PFSK-1 (cell line): ENCODE data around the gene ERC1.

ENCODE experiments used
- FOXP2 ChIP-seq: optimal IDR thresholded peaks from 2 replicates; pipeline ENCODE3; 2011; ENCODE audit warnings: borderline replicate concordance, control low read depth, inconsistent platforms; ENCODE audit not compliant: insufficient read depth; ENCODE audit errors: extremely low read length, extremely low read depth
- POLR2AphosphoS5 ChIP-seq: IDR thresholded peaks from 2 replicates; pipeline ENCODE4 v1.6.1; 2012; ENCODE audit warnings: low read depth, mild to moderate bottlenecking, control low read depth, low read length, moderate library complexity
- SIN3A ChIP-seq: IDR thresholded peaks from 2 replicates; pipeline ENCODE4 v1.6.1; 2012; ENCODE audit warnings: mild to moderate bottlenecking, low read length, moderate library complexity, borderline replicate concordance; ENCODE audit not compliant: insufficient read depth
- TAF1 ChIP-seq: IDR thresholded peaks from 2 replicates; pipeline ENCODE4 v1.6.1; 2012; ENCODE audit warnings: low read length, control low read depth, borderline replicate concordance; ENCODE audit not compliant: insufficient read depth
- TF ChIP-seq, protein P1 (sequence below), 2 experiments: IDR thresholded peaks; 2 replicates each; pipeline versions ENCODE4 v1.6.1 to v1.8.0; 2011 to 2012; ENCODE audit warnings: low read depth in 2 of 2, low read length in 2 of 2, control low read depth in 1 of 2, inconsistent platforms in 1 of 2, mild to moderate bottlenecking in 1 of 2, moderate library complexity in 1 of 2; ENCODE audit not compliant: insufficient read depth in 1 of 2

DNA sequence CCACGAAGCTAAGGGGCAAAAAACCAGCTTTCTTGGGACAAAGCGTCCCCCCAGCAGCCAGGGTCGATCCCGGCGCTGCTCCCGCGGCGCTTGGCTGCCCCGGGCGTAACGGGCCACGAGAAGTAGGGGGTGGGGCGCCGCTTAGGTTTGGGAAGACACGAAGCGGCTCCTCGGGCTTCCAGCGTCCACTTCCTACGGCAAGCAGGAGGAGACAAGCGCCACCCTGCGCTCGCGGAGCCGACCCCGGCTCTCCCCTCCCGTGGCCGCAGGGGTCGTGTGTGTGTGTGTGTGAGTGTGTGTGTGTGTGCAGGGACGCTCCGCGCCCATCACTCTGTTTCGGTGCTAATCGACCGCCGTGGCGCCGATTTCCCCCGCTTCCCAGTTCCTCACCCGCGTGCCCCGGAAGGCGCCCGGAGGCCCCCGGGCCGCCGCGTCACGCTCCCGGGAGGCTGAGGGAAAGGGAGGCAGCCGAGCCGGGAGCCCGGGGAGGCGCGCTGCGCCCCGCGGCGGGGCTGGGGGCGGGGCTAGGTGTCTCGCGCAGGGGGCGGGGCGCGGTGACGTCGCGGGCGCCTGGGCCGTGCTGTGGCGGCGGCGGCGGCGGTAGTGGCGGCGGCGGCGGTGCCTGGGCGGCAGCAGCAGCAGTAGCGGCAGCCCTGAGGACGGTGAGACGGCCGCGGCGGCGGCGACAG lies at the start of gene ERC1:
- TF ChIP-seq POLR2AphosphoS5 (peak; percentile 63), SIN3A (no peak), TAF1 (peak; percentile 23; the same call in 1 of the 2 replicates), FOXP2 (peak; percentile 70)
- TF ChIP-seq, protein P1, sequence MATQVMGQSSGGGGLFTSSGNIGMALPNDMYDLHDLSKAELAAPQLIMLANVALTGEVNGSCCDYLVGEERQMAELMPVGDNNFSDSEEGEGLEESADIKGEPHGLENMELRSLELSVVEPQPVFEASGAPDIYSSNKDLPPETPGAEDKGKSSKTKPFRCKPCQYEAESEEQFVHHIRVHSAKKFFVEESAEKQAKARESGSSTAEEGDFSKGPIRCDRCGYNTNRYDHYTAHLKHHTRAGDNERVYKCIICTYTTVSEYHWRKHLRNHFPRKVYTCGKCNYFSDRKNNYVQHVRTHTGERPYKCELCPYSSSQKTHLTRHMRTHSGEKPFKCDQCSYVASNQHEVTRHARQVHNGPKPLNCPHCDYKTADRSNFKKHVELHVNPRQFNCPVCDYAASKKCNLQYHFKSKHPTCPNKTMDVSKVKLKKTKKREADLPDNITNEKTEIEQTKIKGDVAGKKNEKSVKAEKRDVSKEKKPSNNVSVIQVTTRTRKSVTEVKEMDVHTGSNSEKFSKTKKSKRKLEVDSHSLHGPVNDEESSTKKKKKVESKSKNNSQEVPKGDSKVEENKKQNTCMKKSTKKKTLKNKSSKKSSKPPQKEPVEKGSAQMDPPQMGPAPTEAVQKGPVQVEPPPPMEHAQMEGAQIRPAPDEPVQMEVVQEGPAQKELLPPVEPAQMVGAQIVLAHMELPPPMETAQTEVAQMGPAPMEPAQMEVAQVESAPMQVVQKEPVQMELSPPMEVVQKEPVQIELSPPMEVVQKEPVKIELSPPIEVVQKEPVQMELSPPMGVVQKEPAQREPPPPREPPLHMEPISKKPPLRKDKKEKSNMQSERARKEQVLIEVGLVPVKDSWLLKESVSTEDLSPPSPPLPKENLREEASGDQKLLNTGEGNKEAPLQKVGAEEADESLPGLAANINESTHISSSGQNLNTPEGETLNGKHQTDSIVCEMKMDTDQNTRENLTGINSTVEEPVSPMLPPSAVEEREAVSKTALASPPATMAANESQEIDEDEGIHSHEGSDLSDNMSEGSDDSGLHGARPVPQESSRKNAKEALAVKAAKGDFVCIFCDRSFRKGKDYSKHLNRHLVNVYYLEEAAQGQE (IDR thresholded peaks at IDR 0.05; ENCODE audit: insufficient read depth in 1 of 2, low read depth in 2 of 2, low read length in 2 of 2), result 0 out of 4 replicates have a peak, but pooled peaks of 1 of the 2 experiments have one; percentile 9
